ENCODE data around the gene ADCY6.

DNA sequence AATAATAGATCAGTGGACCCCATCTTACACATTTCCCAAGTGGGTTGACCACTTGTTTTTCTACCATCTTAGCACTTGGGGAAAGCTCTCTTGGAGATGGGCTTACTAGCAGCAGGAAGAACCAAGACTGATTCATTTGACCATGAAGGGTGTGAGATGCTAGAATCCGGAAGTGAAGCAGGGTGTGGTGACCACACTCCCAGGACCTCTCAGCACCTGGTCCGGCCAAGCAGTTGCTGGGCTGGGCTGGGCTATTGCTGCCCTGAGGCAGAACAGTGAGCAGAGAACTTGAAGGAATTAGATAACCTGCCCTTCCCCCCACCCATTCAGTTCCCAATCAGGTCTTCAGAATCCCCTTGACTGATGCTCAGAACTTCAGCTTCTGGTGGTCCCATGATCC, 24.4 kb downstream of the ADCY6 start:
- TF ChIP-seq, protein P1, sequence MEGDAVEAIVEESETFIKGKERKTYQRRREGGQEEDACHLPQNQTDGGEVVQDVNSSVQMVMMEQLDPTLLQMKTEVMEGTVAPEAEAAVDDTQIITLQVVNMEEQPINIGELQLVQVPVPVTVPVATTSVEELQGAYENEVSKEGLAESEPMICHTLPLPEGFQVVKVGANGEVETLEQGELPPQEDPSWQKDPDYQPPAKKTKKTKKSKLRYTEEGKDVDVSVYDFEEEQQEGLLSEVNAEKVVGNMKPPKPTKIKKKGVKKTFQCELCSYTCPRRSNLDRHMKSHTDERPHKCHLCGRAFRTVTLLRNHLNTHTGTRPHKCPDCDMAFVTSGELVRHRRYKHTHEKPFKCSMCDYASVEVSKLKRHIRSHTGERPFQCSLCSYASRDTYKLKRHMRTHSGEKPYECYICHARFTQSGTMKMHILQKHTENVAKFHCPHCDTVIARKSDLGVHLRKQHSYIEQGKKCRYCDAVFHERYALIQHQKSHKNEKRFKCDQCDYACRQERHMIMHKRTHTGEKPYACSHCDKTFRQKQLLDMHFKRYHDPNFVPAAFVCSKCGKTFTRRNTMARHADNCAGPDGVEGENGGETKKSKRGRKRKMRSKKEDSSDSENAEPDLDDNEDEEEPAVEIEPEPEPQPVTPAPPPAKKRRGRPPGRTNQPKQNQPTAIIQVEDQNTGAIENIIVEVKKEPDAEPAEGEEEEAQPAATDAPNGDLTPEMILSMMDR (IDR thresholded peaks at IDR 0.05), result no peak
- no peak for TF ChIP-seq POLR2A (IDR thresholded peaks at IDR 0.05)
